Cortex of kidney (tissue), 1 donor: ENCODE measurements around the gene MUC5B.

ENCODE experiments used
- DNase-seq: peaks from one replicate; lab custom pipeline; 2025; lab: John Stamatoyannopoulos, UW

Gene MUC5B

GRCh38 chr11:1285876-1286275 is 63.0 kb downstream of the MUC5B start:
- no peak for DNase-seq

DNA sequence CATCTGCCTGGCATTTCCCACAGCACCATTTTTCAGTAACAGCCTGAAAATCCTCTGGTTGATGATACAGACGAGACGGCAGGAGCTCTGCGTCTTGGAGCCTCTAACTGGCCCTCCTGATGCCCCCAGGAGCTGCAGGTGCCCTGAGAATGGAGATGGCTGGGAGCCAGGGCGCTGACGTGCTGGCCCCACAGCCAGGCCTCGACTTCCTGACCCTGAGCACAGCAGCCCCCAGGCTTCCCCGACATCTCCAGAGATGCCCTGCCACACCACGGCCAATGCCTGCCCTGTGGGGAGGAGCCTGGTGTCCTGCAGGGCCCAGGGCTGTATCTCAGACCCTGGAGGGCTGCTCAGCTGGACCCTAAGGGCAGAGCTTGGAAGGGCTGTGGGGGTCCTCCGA is 65.1 kb downstream of the MUC5B start:
- no peak for DNase-seq

DNA sequence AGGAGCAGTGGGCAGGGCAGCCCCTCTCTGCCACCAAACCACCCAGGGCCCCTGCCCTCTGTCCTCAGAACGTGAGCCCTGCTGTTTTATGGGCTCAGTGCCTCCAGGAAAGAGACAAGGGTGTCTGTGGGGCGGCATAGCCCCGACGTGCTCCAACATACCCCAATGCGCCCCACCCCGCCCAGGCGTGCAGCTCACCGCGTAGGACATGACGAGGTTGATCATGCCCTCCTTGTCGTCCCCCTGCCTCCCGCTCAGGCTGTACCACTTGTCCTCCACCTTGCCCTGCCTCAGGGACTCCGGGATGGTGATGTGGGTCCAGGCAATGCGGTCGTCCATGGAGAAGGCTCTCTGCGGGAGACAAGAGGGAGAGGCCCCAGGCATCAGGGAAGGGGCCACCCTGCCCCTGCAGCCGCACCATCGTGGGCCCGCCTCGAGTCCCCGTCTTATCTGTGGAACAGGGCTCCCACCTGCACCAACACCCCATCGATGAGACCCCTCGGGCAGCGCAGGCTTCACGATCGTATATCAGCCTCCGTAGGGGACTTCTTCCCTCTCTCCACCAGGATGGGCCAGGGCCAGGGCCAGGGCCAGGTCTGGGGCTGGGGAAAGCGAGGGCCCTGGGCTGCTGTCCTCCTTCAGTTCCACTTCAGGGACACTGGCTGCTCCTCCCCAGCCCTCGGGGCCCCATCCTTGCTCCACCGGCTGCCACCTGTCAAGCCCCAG is 65.7 kb downstream of the MUC5B start:
- no peak for DNase-seq

DNA sequence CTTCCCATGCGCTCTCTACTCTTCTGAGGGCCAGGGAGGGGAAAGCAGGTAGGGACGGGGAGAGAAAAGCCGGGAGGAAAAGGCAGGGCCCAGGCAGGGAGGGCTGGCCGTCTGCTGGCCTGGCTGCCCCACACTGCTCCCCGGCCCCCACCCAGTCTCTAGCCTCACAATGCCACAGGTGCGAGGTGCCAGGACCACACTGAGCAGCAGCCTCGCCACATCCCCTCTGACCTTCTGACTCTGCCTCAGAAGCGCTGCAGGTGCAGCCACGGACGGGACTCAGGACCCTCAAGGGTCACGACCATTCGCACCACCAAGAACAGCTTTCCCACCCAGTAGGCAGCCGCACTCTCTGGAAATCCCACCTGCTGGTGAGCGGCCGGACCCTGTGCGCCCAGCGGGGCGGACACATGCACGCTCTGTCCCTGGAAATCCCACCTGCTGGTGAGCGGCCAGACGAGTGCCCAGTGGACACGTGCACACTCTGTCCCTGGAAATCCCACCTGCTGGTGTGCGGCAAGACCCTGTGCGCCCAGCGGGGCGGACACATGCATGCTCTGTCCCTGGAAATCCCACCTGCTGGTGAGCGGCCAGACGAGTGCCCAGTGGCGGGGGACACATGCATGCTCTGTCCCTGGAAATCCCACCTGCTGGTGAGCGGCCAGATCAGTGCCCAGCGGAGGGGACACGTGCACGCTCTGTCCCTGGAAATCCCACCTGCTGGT is 66.5 kb downstream of the MUC5B start:
- DNase-seq, result no peak

- DNase-seq, result no peak
Measured at GRCh38 chr11:1290052-1291040, 67.5 kb downstream of the MUC5B start.

DNA sequence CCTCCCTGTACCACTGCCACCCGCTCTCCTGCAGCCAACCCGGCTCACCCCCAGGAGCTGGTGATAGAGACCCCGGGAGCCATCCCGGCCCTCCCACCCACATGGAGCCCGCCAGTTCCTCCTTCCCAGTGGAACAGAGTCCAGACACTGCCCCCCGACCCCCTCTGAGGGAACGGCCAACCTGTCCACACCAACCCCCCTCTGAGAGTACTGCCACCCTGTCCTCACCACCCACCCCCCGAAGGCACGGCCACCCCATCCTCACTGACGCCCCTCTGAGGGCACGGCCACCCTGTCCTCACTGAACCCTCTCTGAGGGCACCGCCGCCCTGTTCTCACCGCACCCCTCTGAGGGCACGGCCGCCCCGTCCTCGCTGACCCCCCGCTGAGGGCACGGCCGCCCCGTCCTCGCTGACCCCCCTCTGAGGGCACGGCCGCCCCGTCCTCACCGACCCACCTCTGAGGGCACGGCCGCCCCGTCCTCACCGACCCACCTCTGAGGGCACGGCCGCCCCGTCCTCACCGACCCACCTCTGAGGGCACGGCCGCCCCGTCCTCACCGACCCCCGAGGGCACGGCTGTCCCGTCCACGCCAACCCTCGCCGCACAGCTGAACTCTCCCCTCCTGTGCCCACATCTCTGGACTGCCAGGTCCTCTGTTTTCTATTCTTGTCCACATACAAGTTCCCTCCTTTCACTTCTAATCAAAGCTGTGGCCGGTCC is 68.6 kb downstream of the MUC5B start:
- no peak for DNase-seq

GRCh38 chr11:1292018-1292643 is 69.3 kb downstream of the MUC5B start:
- no peak for DNase-seq

DNA sequence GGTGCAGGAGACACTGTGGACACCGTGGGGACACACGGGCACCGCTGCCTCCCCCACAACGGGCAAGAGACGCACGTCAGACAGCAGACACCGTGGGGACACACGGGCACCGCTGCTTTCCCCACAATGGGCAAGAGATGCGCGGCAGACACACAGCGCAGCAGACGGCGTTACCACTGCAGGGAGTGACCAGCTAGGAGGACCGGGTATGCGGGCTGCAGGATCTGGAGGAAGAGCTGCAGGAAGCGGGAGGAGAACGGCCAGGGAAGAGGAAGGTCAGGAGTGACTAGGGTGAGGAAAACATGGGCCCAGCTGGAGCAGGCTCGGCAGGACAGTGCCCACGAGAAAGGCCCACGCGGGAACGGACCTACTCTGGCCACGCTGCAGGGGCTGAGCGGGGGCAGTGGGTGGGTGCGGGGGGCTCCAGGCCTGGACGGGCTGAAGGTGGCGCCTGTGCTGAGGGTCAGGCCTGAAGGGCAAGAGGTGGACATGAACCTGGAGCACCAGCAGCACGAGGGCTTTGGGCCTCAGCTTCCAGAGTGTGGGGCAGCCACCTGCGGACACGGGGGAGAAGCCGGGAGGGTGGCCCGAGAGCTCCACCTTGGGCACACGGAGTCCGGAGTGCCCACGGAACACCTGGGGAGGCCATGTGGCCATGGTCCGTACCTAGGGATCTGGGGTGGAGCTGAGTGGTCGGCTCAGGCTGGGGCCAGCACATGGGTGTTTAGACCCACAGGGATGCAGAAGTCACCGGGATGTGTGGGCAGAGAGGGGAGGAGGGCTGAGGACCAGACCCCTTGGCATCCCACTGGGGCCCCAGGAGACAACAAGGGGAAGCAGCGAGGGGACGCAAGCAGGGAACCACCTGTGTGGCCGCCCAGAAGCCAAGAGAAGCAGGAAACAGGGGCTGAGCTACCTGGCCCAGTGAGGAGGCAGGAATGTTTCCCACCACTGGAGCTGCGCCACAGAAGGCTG is 70.1 kb downstream of the MUC5B start:
- DNase-seq, result no peak

DNA sequence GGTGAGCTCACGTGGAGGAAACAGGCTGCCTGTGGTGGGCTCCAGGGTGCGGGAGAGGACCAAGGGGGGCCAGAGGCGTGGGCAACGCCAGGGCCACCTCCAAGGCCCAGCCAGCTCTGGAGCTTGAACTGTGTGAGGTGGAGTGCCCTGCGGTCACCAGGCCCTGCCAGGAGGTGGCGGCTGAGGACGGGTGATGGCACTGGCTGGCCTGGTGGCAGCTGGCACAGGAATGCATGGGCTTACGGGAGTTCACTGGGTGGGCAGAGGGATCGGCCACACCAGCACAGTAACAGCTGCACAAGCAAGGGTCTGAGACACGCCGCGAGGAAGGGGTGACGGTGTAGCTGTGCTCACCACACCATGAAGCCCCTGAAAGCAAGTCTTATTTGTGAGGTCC is 70.8 kb downstream of the MUC5B start:
- DNase-seq, result no peak

DNA sequence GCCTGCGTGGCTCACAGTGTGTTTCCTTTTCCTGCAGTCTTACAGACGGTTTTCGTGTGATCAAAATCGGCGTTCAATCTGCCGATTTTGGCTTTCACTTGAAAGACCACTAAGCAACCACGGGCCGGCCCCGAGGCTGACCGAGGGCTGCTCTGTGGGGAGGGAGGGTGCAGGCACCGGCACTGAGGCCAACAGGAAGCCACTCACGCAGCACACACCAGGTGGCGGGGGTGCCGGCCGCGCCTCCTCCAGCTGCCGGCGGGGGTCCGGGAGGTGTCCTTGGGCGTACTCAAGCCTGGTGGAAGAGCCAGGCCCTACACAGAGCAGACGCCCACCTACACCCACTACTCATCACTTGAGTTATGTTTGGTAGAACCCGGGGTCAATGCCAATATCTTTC is 72.2 kb downstream of the MUC5B start:
- DNase-seq, result no peak

GRCh38 chr11:1295591-1295990 is 72.7 kb downstream of the MUC5B start:
- no peak for DNase-seq

DNA sequence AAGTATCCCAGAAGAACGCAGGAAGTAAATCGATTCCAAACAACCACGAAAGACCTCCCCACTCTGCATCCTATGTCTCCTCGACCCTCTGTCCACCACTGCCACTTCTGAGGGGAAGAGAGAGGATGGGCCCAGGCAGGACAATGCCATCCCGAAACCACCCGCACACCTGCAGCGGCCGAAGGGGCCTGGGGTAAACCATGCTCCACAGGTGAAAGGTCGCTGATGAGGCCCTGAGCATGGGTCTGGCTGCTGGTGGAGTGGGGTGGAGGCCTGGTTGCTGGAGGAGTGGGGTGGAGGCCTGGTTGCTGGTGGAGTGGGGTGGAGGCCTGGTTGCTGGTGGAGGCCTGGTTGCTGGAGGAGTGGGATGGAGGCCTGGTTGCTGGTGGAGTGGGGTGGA is 73.4 kb downstream of the MUC5B start:
- no peak for DNase-seq

GRCh38 chr11:1297011-1297575 is 74.2 kb downstream of the MUC5B start:
- no peak for DNase-seq

DNA sequence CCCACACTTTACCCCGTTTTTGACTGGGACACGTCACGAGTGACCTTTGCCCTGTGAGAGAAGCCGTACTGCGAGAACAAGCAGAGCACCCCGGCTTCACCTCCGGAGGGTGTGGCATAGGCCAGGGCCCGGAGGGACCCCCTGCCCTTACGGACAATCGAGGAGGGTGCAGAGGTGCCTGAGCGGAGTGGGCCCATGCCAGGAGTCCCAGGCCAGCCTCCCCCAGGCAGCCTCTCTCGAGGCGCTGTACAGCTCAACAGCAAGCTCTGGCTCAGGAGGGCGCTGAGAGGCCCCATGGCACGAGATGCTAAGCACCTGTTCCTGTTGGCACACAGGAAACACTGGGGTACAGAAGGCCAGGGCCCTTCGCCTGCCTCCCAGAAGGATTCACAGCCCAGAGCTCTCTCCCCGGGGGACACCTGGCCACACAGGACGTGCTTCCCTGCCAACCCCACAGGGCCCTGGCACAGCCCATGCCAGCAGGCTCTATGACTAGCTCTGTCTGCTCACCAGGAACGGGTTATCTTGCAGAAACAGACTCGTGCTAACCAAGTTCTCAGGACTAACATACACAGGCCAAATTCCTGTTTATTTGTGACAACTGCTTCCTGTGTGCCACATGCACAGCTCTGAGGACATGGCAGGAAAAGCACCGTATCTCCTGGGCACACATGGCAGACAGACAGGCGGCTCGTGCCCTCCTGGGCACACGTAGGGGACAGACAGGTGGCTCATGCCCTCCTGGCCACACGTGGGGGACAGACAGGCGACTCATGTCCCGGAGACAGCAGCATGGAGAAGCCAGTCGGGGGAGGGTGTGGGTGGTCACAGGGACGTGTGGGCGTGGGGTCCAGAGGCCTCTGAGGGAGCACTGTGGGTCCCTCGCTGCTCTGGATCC is 75.0 kb downstream of the MUC5B start:
- no peak for DNase-seq

DNA sequence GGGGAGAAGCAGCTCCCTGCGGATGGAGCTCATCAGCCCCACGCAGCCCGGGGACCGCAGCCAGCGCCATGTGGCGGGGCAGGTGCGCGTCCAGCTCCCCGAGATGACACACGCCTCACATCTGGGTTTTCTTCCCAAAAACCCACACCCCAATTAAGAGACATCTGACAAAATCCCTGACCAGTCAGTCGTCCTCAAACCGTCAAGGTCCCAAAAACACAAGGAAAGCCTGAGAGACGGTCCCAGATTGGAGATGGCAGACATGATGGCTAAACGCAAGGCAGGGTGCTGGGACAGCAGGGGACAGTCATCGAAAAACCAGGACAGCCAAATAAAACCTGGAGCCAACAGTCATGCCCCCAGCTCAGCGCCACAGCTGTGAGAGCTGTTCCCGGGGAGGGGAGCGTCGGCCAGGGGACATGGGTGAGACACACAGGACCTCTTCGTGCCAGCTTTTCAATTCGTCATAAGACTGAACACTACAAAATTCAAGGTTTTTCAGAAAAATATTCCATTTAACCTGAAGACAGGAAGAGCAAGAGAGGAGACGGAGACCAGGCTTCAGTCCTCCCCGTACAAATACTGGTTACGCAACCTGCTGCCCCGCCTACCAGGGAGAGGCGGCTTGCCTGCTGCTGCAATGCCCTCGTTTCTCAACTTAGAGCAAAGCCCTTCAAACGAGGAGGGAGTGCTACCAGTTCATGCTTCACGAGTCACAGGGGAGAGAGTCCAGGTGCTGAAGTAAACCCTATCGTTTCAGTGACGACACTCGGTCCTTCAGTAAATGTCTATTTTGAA is 76.0 kb downstream of the MUC5B start:
- no peak for DNase-seq

GRCh38 chr11:1299621-1300020 is 76.8 kb downstream of the MUC5B start:
- DNase-seq, result no peak

DNA sequence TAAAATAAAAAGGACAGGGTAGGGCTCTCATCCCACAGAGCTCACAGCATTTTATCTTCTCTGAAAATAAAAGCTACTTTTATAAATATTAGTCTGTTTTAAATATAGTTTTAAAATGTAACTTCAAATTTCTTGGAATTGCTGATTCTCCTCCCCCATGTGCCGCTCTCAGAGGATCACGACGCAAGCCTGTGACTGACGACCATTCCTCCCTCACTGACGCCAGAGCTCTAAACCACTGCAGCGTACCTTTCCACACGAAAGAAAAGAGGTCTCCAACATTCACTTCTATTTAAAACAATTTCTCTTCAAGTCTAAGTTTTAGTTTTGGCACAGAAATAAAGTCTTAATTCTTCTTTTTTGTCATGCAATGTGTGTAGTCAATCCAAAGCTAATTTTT is 77.3 kb downstream of the MUC5B start:
- DNase-seq, result no peak
